ENCODE measurements around the gene ANKRD55. TPM values are rescaled to one million over a fixed set of nuclear protein-coding genes. Genes with fewer than 3 reads are reported as not detected.

The ANKRD55 gene
- polyA plus RNA-seq, 4 donors: 0.75 to 1.8 (median 1.2) TPM

- no peak for DNase-seq (ENCODE audit: low read depth in 4 of 4, low spot score in 3 of 4)
Measured at GRCh38 chr5:56055287-56055686, 177.8 kb downstream of the ANKRD55 start.

GRCh38 chr5:56054666-56055065 is 178.5 kb downstream of the ANKRD55 start:
- DNase-seq (ENCODE audit: low read depth in 4 of 4, low spot score in 3 of 4): no peak

DNA sequence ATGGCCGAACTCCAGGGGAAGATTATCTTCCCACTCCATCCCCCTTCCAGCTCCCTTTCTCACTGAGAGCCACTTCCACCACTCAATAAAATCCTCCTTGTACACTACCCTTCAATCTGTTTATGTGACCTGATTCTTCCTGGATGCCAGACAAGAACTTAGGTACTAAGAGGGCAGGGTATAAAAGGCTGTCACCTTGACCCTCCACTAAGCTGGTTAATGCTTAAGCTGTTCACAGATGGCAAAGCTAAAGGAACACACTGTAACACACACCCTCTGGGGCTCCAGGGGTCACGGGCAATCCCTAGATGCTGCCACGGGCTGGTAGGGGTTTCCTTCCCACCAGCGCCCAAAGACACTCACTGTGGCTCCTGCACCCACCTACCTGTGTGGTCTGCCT is 179.8 kb downstream of the ANKRD55 start:
- no peak for DNase-seq (ENCODE audit: low read depth in 4 of 4, low spot score in 3 of 4)

DNA sequence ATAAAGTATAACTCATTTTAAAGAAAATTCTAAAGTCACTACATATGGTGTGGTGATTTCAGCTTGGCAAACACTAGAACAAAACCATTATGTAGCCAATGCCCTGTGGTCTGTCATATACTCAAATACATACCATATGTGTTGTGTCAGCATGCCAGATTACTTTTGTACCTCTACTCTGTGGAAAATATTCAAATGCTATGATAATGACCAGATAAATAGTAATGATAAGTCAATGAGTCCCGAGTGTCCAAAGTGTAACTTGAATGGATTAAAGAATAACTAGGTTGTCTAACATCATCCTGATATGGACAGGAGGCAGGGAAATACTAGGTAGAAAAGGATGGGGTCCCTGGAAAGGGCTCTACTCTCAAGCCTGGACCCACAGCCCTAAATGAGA is 180.4 kb downstream of the ANKRD55 start:
- no peak for DNase-seq (ENCODE audit: low read depth in 4 of 4, low spot score in 3 of 4)

GRCh38 chr5:56050551-56051255 is 182.4 kb downstream of the ANKRD55 start:
- no peak for DNase-seq (ENCODE audit: low read depth in 4 of 4, low spot score in 3 of 4)

Other genes with a start within 250 kb of the ANKRD55 start
- gene IL6ST, start 238.4 kb downstream of the ANKRD55 start, polyA plus RNA-seq (ENCODE audit: insufficient read length in 4 of 4): 100 to 1,000 TPM; 113 to 166 (median 143) TPM